ENCODE measurements around the gene EZH1. TPM values are rescaled to one million over a fixed set of nuclear protein-coding genes. Genes with fewer than 3 reads are reported as not detected.

EZH1 gene
- total and polyA plus RNA-seq, 7 donors: 15.2 to 59.1 (median 32.7) TPM

DNA sequence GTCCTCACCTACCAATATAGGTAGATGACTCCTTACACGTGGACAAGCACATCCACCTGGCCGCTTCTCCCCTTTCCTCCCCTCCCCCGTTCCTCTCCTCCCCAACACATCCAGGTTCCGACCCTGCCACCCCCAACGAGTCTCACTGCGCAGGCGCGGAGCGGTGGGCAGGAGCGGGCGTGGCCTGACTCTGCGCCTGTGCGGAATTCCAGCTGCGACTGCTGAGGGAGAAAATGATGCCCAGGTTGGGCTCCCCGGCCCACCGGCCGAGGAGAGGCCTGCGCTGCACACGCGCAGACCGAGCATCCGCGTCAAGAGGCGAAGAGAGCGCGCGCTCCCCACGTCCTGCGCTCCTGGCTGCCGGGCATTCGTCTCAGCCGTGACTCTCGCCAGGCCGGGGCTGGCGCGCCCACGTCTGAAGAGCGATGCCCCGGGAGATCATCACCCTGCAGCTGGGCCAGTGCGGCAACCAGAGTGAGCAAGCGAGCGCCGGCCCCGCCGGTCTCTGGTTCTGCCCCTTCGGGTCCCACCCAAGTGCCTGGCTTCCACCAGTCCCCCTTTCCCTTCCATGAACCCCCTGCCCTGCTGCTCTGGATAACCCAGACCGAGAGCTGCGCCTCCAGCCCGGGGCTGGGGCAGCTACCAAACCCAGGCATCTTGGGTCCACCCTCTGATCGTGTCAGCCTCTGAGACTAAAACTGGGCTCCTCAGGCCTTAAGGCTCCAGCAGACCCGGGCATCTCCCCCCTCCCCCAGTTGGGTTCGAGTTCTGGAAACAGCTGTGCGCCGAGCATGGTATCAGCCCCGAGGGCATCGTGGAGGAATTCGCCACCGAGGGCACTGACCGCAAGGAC is 85.5 kb downstream of the EZH1 start, which contains the start of gene TUBG2:
TSS of gene TUBG2 (plus strand) at position 206 of the 853 bp plus-strand sequence. CDS start at position 426, 220 bp downstream.
- Histone ChIP-seq H3K9me3 (no peaks in the 10 kb centered on the region), H3K27me3 (ENCODE audit: insufficient read depth in 3 of 3, low read length in 2 of 3) (no peaks in the 10 kb centered on the region), H3K4me1 (peaks cover 4% of the 10 kb centered on the region), H3K4me3 (peak within 1 kb of the TSS; percentile 86), H3K27ac (peak within 1 kb of the TSS; percentile 79), H3K36me3 (ENCODE audit: insufficient read depth in 1 of 2, low read depth in 1 of 2) (peaks cover 0 to 31% of the 10 kb centered on the region in 2 donors)
- intact Hi-C loops (cut with DNase I): no loop called here
- ATAC-seq (peak; percentile 83 to 94 (median 88)), DNase-seq (peak; percentile 87 to 91)
- 1 to 2% (median 2%) methylated on average over 48 to 55 of the region's 59 CpGs for WGBS, 3 donors
- TF ChIP-seq, protein P1, sequence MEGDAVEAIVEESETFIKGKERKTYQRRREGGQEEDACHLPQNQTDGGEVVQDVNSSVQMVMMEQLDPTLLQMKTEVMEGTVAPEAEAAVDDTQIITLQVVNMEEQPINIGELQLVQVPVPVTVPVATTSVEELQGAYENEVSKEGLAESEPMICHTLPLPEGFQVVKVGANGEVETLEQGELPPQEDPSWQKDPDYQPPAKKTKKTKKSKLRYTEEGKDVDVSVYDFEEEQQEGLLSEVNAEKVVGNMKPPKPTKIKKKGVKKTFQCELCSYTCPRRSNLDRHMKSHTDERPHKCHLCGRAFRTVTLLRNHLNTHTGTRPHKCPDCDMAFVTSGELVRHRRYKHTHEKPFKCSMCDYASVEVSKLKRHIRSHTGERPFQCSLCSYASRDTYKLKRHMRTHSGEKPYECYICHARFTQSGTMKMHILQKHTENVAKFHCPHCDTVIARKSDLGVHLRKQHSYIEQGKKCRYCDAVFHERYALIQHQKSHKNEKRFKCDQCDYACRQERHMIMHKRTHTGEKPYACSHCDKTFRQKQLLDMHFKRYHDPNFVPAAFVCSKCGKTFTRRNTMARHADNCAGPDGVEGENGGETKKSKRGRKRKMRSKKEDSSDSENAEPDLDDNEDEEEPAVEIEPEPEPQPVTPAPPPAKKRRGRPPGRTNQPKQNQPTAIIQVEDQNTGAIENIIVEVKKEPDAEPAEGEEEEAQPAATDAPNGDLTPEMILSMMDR (IDR thresholded peaks at IDR 0.05): no peak

DNA sequence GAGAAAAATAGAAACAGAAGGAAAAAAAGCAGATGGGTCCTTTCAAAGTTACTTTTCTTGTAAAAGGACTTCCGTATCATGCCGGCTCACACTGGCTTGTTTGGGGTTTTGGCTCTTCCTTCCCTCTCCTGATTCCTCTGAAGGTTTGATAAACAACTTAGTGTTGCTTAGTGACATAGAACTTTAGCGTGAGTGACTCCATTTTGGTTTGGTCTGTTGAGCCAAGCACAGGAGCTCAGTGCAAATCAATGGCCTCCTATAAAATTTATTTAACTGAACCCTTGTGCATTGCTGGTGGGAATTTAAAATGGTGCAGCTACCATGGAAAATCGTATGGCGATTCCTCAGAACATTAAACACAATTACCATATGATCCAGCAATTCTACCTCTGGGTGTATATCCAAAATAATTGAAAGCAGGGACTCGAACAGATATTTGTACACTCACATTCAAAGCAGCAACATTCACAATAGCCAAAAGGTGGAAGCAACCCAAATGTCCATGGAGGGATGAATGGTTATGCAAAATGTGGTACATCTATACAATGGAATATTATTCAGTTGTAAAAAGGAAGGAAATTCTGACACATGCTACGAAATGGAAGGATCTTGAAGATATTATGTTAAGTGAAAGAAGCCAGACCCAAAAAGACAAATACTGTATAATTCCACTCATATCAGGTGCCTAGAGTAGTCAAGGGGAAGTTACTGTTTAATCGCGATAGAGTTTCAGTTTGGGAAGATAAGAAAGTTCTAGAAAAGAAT is 86.8 kb downstream of the EZH1 start:
- Histone ChIP-seq H3K4me1 (peaks cover 7% of the 10 kb centered on the region), H3K36me3 (ENCODE audit: insufficient read depth in 1 of 2, low read depth in 1 of 2) (peaks cover 0 to 18% of the 10 kb centered on the region in 2 donors), H3K4me3 (no peak overlapping the region), H3K27me3 (ENCODE audit: insufficient read depth in 3 of 3, low read length in 2 of 3) (no peaks in the 10 kb centered on the region), H3K9me3 (no peaks in the 10 kb centered on the region), H3K27ac (no peak overlapping the region)
- no peak for DNase-seq
- ATAC-seq: no peak
- TF ChIP-seq, protein P1 (IDR thresholded peaks at IDR 0.05): no peak
- WGBS, 3 donors: 86 to 94% (median 92%) methylated on average over 9 of the region's 9 CpGs
- intact Hi-C loops (cut with DNase I): no loop called here

DNA sequence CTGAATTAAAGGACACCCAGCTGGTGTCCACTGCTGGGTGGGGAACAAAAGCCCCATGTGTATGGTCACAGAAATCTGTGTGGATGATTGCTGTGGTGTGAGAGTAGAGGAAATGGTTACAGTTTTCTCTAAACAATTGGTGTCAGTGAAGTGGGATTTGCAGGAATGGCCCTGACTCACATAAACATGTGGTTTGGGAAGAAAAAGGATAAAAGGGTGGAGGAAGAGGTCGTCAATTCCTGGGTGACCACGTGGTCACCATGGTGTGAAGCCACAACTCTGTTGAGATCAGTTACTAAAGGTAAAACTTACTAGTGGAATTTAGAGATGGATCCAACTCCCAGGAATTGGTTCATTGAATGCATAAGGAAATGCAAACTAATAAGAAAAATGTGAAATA is 89.3 kb downstream of the EZH1 start:
- WGBS, 3 donors: 54 to 74% (median 73%) methylated on average over 2 of the region's 2 CpGs
- TF ChIP-seq, protein P1 (IDR thresholded peaks at IDR 0.05): no peak
- intact Hi-C loops (cut with DNase I): no loop called here
- Histone ChIP-seq H3K27ac (no peak overlapping the region), H3K4me1 (peaks cover 7% of the 10 kb centered on the region), H3K27me3 (ENCODE audit: insufficient read depth in 3 of 3, low read length in 2 of 3) (no peaks in the 10 kb centered on the region), H3K36me3 (ENCODE audit: insufficient read depth in 1 of 2, low read depth in 1 of 2) (no peaks in the 10 kb centered on the region), H3K9me3 (no peaks in the 10 kb centered on the region), H3K4me3 (no peak overlapping the region)
- DNase-seq (no peak), ATAC-seq (no peak)

DNA sequence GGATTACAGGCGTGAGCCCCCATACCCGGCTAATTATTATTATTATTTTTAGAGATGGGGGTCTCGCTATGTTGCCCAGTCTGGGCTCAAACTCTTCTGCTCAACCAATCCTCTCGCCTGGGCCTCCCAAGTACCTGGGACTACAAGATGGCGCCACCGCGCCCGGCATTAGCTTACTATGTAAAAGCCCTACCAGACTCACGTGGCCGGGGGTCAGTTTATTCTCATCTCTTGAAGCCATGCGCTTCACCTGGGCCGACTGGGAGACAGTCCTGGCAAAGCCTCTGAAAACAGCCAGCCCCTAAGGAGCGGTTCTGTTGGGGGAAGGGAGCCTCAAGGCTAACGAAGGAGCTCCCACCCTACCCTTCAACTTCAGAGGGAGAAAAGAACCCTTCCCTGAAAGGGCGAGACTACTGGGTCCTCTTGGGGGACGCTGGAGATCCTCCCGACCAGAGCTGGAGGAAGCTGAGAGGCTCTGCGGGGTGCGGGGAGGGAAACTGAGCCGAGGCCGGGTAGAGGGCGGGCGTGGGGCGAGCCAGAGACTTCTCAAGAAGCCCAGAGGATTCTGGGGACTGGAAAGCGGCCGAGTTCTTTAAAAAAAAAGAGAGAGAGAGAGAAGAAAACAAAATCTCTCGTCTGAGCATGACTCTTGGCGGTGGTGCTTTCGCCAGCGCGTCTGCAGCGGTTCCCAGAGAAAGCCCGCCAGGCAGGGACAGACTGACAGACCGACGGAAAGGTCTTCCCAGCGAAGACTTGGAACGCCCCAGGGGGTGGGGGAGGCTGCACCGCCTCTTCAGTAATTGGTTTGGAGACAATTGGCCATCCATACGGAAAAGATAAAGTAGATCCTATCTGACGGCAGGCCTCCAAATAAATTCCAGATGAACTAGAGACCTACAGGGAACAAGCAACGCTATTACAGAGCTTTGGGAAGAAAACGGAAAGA is 91.4 kb downstream of the EZH1 start:
- ATAC-seq: peak; percentile 52 to 84 (median 66)
- intact Hi-C loops (cut with DNase I): no loop called here

More for the DNA sequence above, 91.4 kb downstream of the EZH1 start:
- Histone ChIP-seq H3K4me3 (peak overlapping the region; percentile 61), H3K9me3 (no peaks in the 10 kb centered on the region), H3K4me1 (peaks cover 3% of the 10 kb centered on the region), H3K27ac (peak overlapping the region; percentile 73), H3K36me3 (ENCODE audit: insufficient read depth in 1 of 2, low read depth in 1 of 2) (no peaks in the 10 kb centered on the region), H3K27me3 (ENCODE audit: insufficient read depth in 3 of 3, low read length in 2 of 3) (no peaks in the 10 kb centered on the region)
- TF ChIP-seq, protein P1 (IDR thresholded peaks at IDR 0.05): no peak
- DNase-seq: peak; percentile 68 to 85
- 26 to 27% (median 26%) methylated on average over 41 of the region's 42 CpGs for WGBS, 3 donors
